Hepatocyte (in vitro differentiated cells): ENCODE data around the gene C1orf50. TPM values are rescaled to one million over a fixed set of nuclear protein-coding genes. Genes with fewer than 3 reads are reported as not detected.

Experiments
- DNase-seq: peaks from one replicate; pipeline ENCODE4 v3.0.0-alpha.2; 2016; ENCODE audit warnings: low spot score
- H2AFZ ChIP-seq: fragments of 200-600 bp; sonication (generic); 2 replicates; pipeline ENCODE4 v1.6.0; 2016; ENCODE audit warnings: antibody characterized with exemption, mild to moderate bottlenecking
- H3K27ac ChIP-seq: fragments of 200-600 bp; sonication (generic); 2 replicates; pipeline ENCODE4 v1.5.1; 2016; ENCODE audit warnings: mild to moderate bottlenecking
- H3K27me3 ChIP-seq: fragments of 200-600 bp; sonication (generic); 2 replicates; pipeline ENCODE4 v1.6.1; 2016
- H3K36me3 ChIP-seq: fragments of 200-600 bp; sonication (generic); replicated peaks from 2 replicates; pipeline ENCODE4 v1.5.1; 2016; ENCODE audit warnings: low read depth; ENCODE audit not compliant: insufficient read depth
- H3K4me1 ChIP-seq: fragments of 200-600 bp; sonication (generic); 2 replicates; pipeline ENCODE4 v1.5.1; 2016; ENCODE audit warnings: mild to moderate bottlenecking, moderate library complexity; ENCODE audit not compliant: insufficient read depth
- H3K4me2 ChIP-seq: fragments of 200-600 bp; sonication (generic); 2 replicates; pipeline ENCODE4 v1.6.0; 2016
- H3K4me3 ChIP-seq: fragments of 200-600 bp; sonication (generic); 2 replicates; pipeline ENCODE4 v1.5.1; 2016; ENCODE audit warnings: mild to moderate bottlenecking
- H3K79me2 ChIP-seq: fragments of 200-600 bp; sonication (generic); 2 replicates; pipeline ENCODE4 v1.6.0; 2017; ENCODE audit warnings: mild to moderate bottlenecking
- H3K9me2 ChIP-seq: fragments of 200-600 bp; sonication (generic); replicated peaks from 2 replicates; pipeline ENCODE4 v1.6.0; 2017; ENCODE audit warnings: mild to moderate bottlenecking; ENCODE audit not compliant: insufficient read depth
- H3K9me3 ChIP-seq: fragments of 200-600 bp; sonication (generic); 2 replicates; pipeline ENCODE4 v1.5.1; 2016; ENCODE audit warnings: low read depth, mild to moderate bottlenecking
- H4K20me1 ChIP-seq: fragments of 200-600 bp; sonication (generic); 2 replicates; pipeline ENCODE4 v1.6.0; 2016; ENCODE audit warnings: mild to moderate bottlenecking; ENCODE audit not compliant: insufficient read depth, poor library complexity, severe bottlenecking
- CTCF ChIP-seq: fragments of 200-600 bp; sonication (generic); IDR thresholded peaks from 2 replicates; pipeline ENCODE4 v1.5.1; 2016; ENCODE audit warnings: antibody characterized with exemption, mild to moderate bottlenecking; ENCODE audit not compliant: poor library complexity
- EZH2 ChIP-seq: fragments of 200-600 bp; sonication (generic); IDR thresholded peaks from 2 replicates; pipeline ENCODE4 v1.6.1; 2016; ENCODE audit warnings: antibody characterized with exemption, mild to moderate bottlenecking, borderline replicate concordance
- EZH2phosphoT487 ChIP-seq: fragments of 200-600 bp; sonication (generic); IDR thresholded peaks from one replicate; pipeline ENCODE4 v1.6.1; 2018; ENCODE audit warnings: antibody characterized with exemption, mild to moderate bottlenecking, low read depth, moderate library complexity; ENCODE audit not compliant: unreplicated experiment, severe bottlenecking
- WGBS: methylation state at CpG from one replicate; pipeline ENCODE4 v1.1.6; 2016; ENCODE audit warnings: low lambda C conversion rate; ENCODE audit errors: missing lambda C conversion rate; 5-methylcytosine and 5-hydroxymethylcytosine counted together
- polyA plus RNA-seq: library from polyadenylated mRNA; unstranded; fragments of >200 nt; fragmentation: Nextera tagmentation; extraction: Ambion mirVana; gene quantifications from 2 replicates; pipeline ENCODE4 v1.2.1, GENCODE V29; 2016
- total RNA-seq: library from RNA; depleted of rRNA; stranded (reverse); fragments of >200 nt; gene quantifications from 2 replicates; pipeline ENCODE4 v1.2.3, GENCODE V29; 2014

The C1orf50 gene
- total and polyA plus RNA-seq, 2 experiments from 2014 or later = 5.7 to 15.2 TPM

GRCh38 chr1:42788021-42788420, 21.0 kb downstream of the C1orf50 start:
- TF ChIP-seq EZH2 (no peak), EZH2phosphoT487 (no peak), CTCF (no peak)
- no peaks in the 10 kb centered on the region for H3K79me2 ChIP-seq
- no peak overlapping the region for H2AFZ ChIP-seq
- H3K4me3 ChIP-seq = no peak overlapping the region
- H3K9me3 ChIP-seq = no peaks in the 10 kb centered on the region
- no peaks in the 10 kb centered on the region for H3K27me3 ChIP-seq
- H3K9me2 ChIP-seq = no peaks in the 10 kb centered on the region
- H3K36me3 ChIP-seq = no peaks in the 10 kb centered on the region
- no peak overlapping the region for H3K27ac ChIP-seq
- H3K4me2 ChIP-seq = no peak overlapping the region
- WGBS = 87% methylated on average over 1 of the region's 1 CpG
- H3K4me1 ChIP-seq = no peaks in the 10 kb centered on the region
- H4K20me1 ChIP-seq = no peaks in the 10 kb centered on the region
- DNase-seq = no peak

DNA sequence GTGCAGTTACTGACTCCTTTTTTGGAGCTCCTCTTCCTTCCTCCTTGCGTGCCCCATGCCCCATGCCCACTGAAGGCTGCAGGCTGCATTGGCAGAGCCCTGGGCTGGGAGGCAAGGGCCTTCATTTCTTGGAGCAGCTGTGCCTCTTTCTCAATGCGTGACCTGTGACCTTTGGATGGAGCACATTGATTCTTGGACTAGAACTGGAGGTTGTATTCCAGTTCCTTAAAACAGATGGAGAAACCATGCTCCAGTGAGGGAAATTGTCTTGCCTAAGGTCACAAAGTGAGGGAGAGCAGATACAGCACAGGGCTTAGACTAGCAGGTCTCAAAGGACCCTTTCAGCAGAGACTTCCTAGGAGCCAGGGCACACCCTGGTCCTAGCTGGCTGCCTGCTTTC, 26.8 kb downstream of the C1orf50 start:
- 98% methylated on average over 2 of the region's 2 CpGs for WGBS
- no peaks in the 10 kb centered on the region for H3K4me1 ChIP-seq
- H3K79me2 ChIP-seq = no peaks in the 10 kb centered on the region
- H3K27me3 ChIP-seq = no peaks in the 10 kb centered on the region
- TF ChIP-seq EZH2 = no peak
- H3K4me3 ChIP-seq = no peak overlapping the region
- no peak for DNase-seq
- no peaks in the 10 kb centered on the region for H3K36me3 ChIP-seq
- no peaks in the 10 kb centered on the region for H4K20me1 ChIP-seq
- H3K4me2 ChIP-seq = no peak overlapping the region
- H3K9me3 ChIP-seq = no peaks in the 10 kb centered on the region
- H2AFZ ChIP-seq = no peak overlapping the region
- H3K27ac ChIP-seq = no peak overlapping the region
- H3K9me2 ChIP-seq = no peaks in the 10 kb centered on the region

DNA sequence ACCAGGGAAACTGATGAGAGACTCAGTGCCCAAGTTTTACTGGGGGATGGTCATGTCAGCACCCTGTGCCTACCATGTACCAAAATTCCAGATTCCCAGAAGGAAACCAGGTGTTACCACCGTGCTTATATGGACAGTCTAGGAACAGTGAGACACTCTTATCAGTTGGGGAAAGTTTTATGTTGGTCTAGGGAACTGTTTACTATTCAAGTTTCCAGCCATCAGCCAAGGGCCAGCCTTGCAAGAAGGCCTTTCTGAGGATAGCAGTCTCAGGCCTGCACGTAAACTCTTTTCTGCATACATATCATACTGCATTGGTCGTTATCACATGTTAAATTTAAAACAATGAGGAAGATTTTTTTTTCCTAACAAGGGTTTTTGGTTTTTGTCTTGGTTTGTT, 30.4 kb downstream of the C1orf50 start:
- no peaks in the 10 kb centered on the region for H4K20me1 ChIP-seq
- DNase-seq = no peak
- no peaks in the 10 kb centered on the region for H3K27me3 ChIP-seq
- no peak overlapping the region for H3K4me3 ChIP-seq
- no peaks in the 10 kb centered on the region for H3K79me2 ChIP-seq
- H3K27ac ChIP-seq = no peak overlapping the region
- no peak for TF ChIP-seq CTCF
- TF ChIP-seq EZH2 = no peak
- no peak for TF ChIP-seq EZH2phosphoT487
- no peak overlapping the region for H3K4me2 ChIP-seq
- no peak overlapping the region for H2AFZ ChIP-seq
- H3K4me1 ChIP-seq = no peaks in the 10 kb centered on the region
- H3K36me3 ChIP-seq = no peaks in the 10 kb centered on the region
- WGBS = 79% methylated on average over 3 of the region's 3 CpGs
- H3K9me3 ChIP-seq = no peaks in the 10 kb centered on the region
- H3K9me2 ChIP-seq = no peaks in the 10 kb centered on the region

DNA sequence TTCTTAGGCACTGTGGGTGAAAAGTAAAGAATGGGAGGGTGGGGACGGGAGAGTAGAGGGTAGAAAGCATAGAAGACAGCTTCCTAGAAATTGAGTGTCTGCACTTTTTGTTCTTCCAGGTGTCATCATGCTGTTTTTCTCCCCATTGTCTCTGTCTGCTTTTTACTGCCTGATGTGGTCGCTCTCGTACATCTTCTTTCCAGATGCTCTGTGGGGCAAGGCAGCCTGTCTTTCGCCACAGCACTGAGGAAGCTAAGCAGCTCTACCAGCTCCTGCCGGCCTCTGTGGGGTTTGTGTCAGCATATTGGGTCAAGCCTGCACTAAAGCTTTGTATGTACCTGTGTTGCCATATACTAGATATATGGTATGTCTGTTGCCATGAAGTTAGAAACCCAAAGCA, 30.9 kb downstream of the C1orf50 start:
- Histone ChIP-seq H3K4me1 (no peaks in the 10 kb centered on the region), H4K20me1 (no peaks in the 10 kb centered on the region), H2AFZ (no peak overlapping the region), H3K4me2 (no peak overlapping the region), H3K9me3 (no peaks in the 10 kb centered on the region), H3K9me2 (no peaks in the 10 kb centered on the region), H3K36me3 (no peaks in the 10 kb centered on the region), H3K27me3 (no peaks in the 10 kb centered on the region), H3K4me3 (no peak overlapping the region), H3K79me2 (no peaks in the 10 kb centered on the region), H3K27ac (no peak overlapping the region)
- no peak for DNase-seq
- 80% methylated on average over 5 of the region's 5 CpGs for WGBS
- TF ChIP-seq CTCF (no peak), EZH2phosphoT487 (no peak), EZH2 (no peak)
